Osteoblast (primary cell): ENCODE measurements around the gene ZNF785. TPM values are rescaled to one million over a fixed set of nuclear protein-coding genes. Genes with fewer than 3 reads are reported as not detected.
A peak's percentile ranks its signal among the peaks of the same experiment; 100 is the strongest.

Source experiments
- DNase-seq: peaks from one replicate; pipeline ENCODE4 v3.0.0; 2011; ENCODE audit warnings: low spot score, mixed read lengths; ENCODE audit not compliant: insufficient read length; ENCODE audit errors: missing footprints
- H2AFZ ChIP-seq: 2 replicates; pipeline ENCODE4 v1.6.0; 2011; ENCODE audit warnings: mild to moderate bottlenecking, low read length
- H3K27ac ChIP-seq: 2 replicates; pipeline ENCODE4 v1.5.1; 2011; ENCODE audit warnings: mild to moderate bottlenecking, low read depth, low read length, moderate library complexity
- H3K27me3 ChIP-seq: 2 replicates; pipeline ENCODE4 v1.6.0; 2012; ENCODE audit warnings: mild to moderate bottlenecking, control low read depth, inconsistent platforms, low read length, moderate library complexity; ENCODE audit not compliant: insufficient read depth
- H3K36me3 ChIP-seq: 2 replicates; pipeline ENCODE4 v1.5.1; 2011; ENCODE audit warnings: mild to moderate bottlenecking, low read length, control low read depth, moderate library complexity; ENCODE audit not compliant: insufficient read depth
- H3K4me1 ChIP-seq: 2 replicates; pipeline ENCODE4 v1.5.1; 2011; ENCODE audit warnings: mild to moderate bottlenecking, low read length, control low read depth, moderate library complexity; ENCODE audit not compliant: insufficient read depth
- H3K4me2 ChIP-seq: 2 replicates; pipeline ENCODE4 v1.6.0; 2011; ENCODE audit warnings: mild to moderate bottlenecking, low read length; ENCODE audit not compliant: insufficient read depth
- H3K4me3 ChIP-seq: fragments of 200-600 bp; sonication (generic); 3 replicates; pipeline ENCODE4 v1.5.1; 2012; ENCODE audit warnings: mild to moderate bottlenecking, low read length, inconsistent platforms; ENCODE audit not compliant: insufficient read depth
- H3K79me2 ChIP-seq: 2 replicates; pipeline ENCODE4 v1.6.0; 2012; ENCODE audit warnings: mild to moderate bottlenecking, low read length, control low read depth, inconsistent platforms; ENCODE audit not compliant: insufficient read depth
- H3K9me3 ChIP-seq: 2 replicates; pipeline ENCODE4 v1.5.1; 2011; ENCODE audit warnings: low read depth, low read length, control low read depth
- H4K20me1 ChIP-seq: 2 replicates; pipeline ENCODE4 v1.6.0; 2012; ENCODE audit warnings: mild to moderate bottlenecking, low read length, control low read depth; ENCODE audit not compliant: insufficient read depth
- total RNA-seq: library from RNA; depleted of rRNA; stranded (reverse); fragments of >200 nt; gene quantifications from 2 replicates; pipeline ENCODE4 v1.2.3, GENCODE V29; 2012
- TF ChIP-seq, protein P1 (sequence below): IDR thresholded peaks from 2 replicates; pipeline ENCODE4 v1.5.1; 2011; ENCODE audit warnings: mild to moderate bottlenecking, low read depth, low read length, moderate library complexity; ENCODE audit errors: extremely low read depth

The ZNF785 gene
- total RNA-seq, 1 donor: 13.4 TPM

DNA sequence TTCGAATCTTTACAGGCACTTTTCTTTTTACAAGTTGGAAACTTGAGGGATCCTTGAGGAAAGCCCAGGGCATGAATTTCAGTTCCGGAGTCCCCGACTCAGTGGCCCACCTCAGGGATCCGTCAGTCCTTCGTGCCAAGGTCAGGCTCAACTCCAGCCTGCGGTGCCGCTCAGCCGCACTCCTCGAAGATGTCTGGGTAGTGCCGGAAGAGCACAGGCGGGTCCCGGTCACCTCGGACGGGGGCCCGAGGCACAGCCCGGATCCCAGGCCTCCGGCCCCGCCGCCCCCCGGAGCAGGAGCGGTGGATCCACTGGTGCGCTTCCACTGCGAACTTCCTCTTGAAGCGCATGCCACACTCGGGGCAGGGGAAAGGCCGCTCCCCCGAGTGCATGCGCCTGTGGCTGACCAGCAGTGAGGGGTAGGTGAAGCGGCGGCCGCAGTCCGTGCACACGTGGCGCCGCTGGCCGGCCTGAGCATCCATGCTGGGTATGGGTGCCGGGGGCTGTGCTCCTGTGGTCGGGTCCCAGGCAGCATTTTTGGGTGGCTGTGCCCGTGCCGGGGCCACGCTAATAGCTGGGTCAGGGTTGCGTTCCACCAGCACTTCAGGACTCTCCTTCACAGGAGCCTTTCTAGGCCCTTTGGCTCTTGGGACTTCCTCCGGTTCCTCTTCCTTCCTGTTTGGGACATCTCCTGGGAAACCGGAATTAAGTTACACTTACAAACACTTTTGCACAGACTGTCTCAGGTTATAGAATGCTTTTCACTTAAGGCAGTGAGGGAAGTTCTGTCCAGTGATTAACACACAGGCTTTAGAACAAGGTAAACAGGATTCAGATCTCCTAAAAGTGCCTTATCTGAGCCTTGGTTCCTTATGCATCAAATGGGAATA lies 15.5 kb downstream of the ZNF785 start:
- H3K4me1 ChIP-seq: peaks cover 19% of the 10 kb centered on the region
- H2AFZ ChIP-seq: no peak overlapping the region
- no peaks in the 10 kb centered on the region for H3K9me3 ChIP-seq
- H3K27ac ChIP-seq: no peak overlapping the region
- TF ChIP-seq, protein P1, sequence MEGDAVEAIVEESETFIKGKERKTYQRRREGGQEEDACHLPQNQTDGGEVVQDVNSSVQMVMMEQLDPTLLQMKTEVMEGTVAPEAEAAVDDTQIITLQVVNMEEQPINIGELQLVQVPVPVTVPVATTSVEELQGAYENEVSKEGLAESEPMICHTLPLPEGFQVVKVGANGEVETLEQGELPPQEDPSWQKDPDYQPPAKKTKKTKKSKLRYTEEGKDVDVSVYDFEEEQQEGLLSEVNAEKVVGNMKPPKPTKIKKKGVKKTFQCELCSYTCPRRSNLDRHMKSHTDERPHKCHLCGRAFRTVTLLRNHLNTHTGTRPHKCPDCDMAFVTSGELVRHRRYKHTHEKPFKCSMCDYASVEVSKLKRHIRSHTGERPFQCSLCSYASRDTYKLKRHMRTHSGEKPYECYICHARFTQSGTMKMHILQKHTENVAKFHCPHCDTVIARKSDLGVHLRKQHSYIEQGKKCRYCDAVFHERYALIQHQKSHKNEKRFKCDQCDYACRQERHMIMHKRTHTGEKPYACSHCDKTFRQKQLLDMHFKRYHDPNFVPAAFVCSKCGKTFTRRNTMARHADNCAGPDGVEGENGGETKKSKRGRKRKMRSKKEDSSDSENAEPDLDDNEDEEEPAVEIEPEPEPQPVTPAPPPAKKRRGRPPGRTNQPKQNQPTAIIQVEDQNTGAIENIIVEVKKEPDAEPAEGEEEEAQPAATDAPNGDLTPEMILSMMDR: no peak
- no peaks in the 10 kb centered on the region for H3K79me2 ChIP-seq
- H4K20me1 ChIP-seq: no peaks in the 10 kb centered on the region
- H3K4me2 ChIP-seq: no peak overlapping the region
- H3K36me3 ChIP-seq: no peaks in the 10 kb centered on the region
- no peaks in the 10 kb centered on the region for H3K27me3 ChIP-seq
- no peak for DNase-seq
- H3K4me3 ChIP-seq: no peak overlapping the region

DNA sequence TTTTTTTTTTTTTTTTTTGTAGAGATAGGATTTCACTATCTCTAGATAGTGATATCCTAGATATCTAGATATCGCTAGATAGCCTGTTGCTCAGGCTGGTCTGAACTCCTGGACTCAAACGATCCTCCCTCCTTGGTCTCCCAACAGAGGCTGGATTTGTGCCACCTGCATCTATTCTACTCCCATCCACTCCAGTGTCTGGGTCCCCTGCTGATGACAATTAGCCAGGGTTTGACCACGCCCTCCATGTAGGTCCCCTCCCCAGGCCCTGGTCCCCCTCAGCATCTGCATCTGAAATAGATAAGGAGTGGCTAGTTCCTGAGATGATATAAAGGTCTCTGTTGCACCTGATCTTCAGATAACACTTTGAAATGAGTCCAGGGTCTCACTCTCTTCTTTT lies 16.2 kb downstream of the ZNF785 start:
- TF ChIP-seq, protein P1: no peak
- Histone ChIP-seq H2AFZ (no peak overlapping the region), H3K27me3 (no peaks in the 10 kb centered on the region), H3K36me3 (no peaks in the 10 kb centered on the region), H4K20me1 (no peaks in the 10 kb centered on the region), H3K4me1 (peaks cover 19% of the 10 kb centered on the region), H3K79me2 (no peaks in the 10 kb centered on the region), H3K27ac (no peak overlapping the region), H3K9me3 (no peaks in the 10 kb centered on the region), H3K4me2 (no peak overlapping the region), H3K4me3 (no peak overlapping the region)
- DNase-seq: peak; percentile 58

DNA sequence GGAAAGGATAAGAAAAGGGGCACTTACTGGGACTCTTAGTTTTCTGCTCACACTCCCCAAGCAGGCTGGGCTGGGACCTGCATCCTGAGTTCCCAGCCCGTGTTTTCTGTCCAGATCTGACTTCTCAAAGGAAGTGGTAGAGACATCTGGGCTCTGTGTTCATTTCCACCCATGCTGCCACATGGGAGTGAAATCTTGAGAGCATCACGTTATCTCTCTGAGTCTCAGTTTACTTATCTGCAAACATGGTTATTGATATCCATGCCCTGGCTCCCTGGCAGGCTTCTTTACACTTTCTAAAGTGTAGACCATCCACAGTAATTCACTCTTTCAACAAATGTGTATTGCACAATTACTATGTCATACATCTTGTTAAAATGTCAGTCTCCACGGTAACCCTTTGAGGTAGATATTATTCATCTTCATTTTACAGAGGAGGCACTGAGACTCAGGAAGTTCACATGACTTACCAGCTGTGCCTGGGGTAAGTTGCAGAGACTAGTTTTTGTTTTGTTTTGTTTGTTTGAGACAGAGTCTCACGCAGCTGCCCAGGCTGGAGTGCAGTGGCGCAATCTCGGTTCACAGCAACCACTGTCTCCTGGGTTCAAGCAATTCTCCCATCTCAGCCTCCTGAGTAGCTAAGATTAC lies 17.4 kb downstream of the ZNF785 start:
- Histone ChIP-seq H4K20me1 (no peaks in the 10 kb centered on the region), H3K4me1 (peaks cover 19% of the 10 kb centered on the region), H3K79me2 (no peaks in the 10 kb centered on the region), H3K4me3 (no peak overlapping the region), H3K27me3 (no peaks in the 10 kb centered on the region), H3K36me3 (no peaks in the 10 kb centered on the region), H3K27ac (peak overlapping the region; percentile 68), H3K9me3 (no peaks in the 10 kb centered on the region), H3K4me2 (peak overlapping the region; percentile 48), H2AFZ (no peak overlapping the region)
- DNase-seq: peak; percentile 95
- TF ChIP-seq, protein P1: no peak
